Breast epithelium (tissue), 4 donors: ENCODE results near the gene TTLL1. TPM values are rescaled to one million over a fixed set of nuclear protein-coding genes. Genes with fewer than 3 reads are reported as not detected.

Experiments used
- DNase-seq, 2 donors: peaks; one replicate each; pipeline ENCODE4 v3.0.0-alpha.2; 2019; ENCODE audit warnings: low spot score in 2 of 2
- H3K27ac ChIP-seq, 2 donors: fragments of 200-600 bp; sonication (generic) in 1 of 2; one replicate each; pipeline ENCODE4 v1.5.1; 2016 to 2019; ENCODE audit warnings: mild to moderate bottlenecking in 1 of 2
- H3K27me3 ChIP-seq, 2 donors: fragments of 200-600 bp; sonication (generic) in 1 of 2; one replicate each; pipeline versions ENCODE4 v1.5.1 to v1.6.0; 2017 to 2019; ENCODE audit warnings: control low read depth in 1 of 2, mild to moderate bottlenecking in 1 of 2
- H3K36me3 ChIP-seq: fragments of 200-600 bp; one replicate; pipeline ENCODE4 v1.5.1; 2019
- H3K4me1 ChIP-seq, 2 donors: fragments of 200-600 bp; sonication (generic); one replicate each; pipeline ENCODE4 v1.5.1; 2016 to 2019; ENCODE audit warnings: control low read depth in 1 of 2
- H3K4me3 ChIP-seq, 3 donors: fragments of 200-600 bp; sonication (generic); 1 replicate in 2 of 3; 2 replicates in 1 of 3; pipeline ENCODE4 v1.5.1; 2016 to 2019; ENCODE audit warnings: mild to moderate bottlenecking in 3 of 3, moderate library complexity in 2 of 3
- H3K9me3 ChIP-seq, 2 donors: fragments of 200-600 bp; sonication (generic) in 1 of 2; one replicate each; pipeline ENCODE4 v1.5.1; 2016 to 2019; ENCODE audit warnings: control low read depth in 1 of 2
- CTCF ChIP-seq, 3 donors: fragments of 450-650 bp; IDR thresholded peaks; one replicate each; pipeline ENCODE4 v1.5.1; 2016 to 2017; ENCODE audit warnings: antibody characterized with exemption in 3 of 3, mild to moderate bottlenecking in 3 of 3, moderate library complexity in 3 of 3
- POLR2A ChIP-seq: fragments of 450-650 bp; IDR thresholded peaks from one replicate; pipeline ENCODE4 v1.6.1; 2016; ENCODE audit warnings: antibody characterized with exemption, mild to moderate bottlenecking, moderate library complexity
- POLR2AphosphoS5 ChIP-seq, 3 donors: sonication (generic); formaldehyde crosslinking; IDR thresholded peaks; one replicate each; pipeline ENCODE4 v1.6.1; 2017; ENCODE audit warnings: antibody characterized with exemption in 3 of 3
- intact Hi-C: fragments of 100-400 bp; cut with DNase I; formaldehyde crosslinking; loops from one replicate; pipeline ENCODE4 v1.15.1; 2023; ENCODE audit warnings: low total_unique reads
- total RNA-seq, 3 donors: library from RNA; depleted of rRNA; stranded (reverse); fragments of >200 nt; gene quantifications; one replicate each; pipeline ENCODE4 v1.1.0, GENCODE V29; 2016

Gene TTLL1
- total RNA-seq, 3 donors from 2014 or later, result 4.6 to 6.4 (median 5.2) TPM

DNA sequence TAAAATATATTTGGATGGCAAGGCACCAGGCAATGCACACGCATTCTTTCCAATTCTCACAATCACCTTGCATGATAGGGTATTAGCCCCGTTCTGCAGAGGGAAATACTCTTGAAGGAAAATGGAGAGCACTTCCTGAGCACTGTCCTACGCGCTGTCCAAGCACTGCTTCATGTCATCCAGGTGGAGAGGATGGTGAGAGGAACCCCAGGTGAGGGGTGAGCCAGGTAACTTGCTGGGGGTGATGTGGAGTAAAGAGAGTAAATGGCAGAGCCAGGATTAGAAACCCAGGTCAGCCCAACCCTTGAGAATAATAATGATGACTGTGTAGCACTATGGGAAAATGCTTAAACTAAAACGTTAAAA is 73.5 kb downstream of the TTLL1 start:
- Histone ChIP-seq H3K9me3 (no peaks in the 10 kb centered on the region), H3K4me1 (peaks cover 0 to 4% of the 10 kb centered on the region in 2 donors), H3K27me3 (no peaks in the 10 kb centered on the region), H3K4me3 (peak overlapping the region; percentile 84 to 87 (median 85)), H3K27ac (peak overlapping the region; percentile 84 to 95), H3K36me3 (no peaks in the 10 kb centered on the region)
- no peak for DNase-seq
- TF ChIP-seq POLR2AphosphoS5 (IDR thresholded peaks at IDR 0.05) (no peak), CTCF (IDR thresholded peaks at IDR 0.05) (no peak), POLR2A (no peak)
- intact Hi-C loops, result loop anchor here (5.0 kb wide), 1 partner anchor 1623 kb away; no protein-coding TSS in a partner anchor

- Histone ChIP-seq H3K36me3 (no peaks in the 10 kb centered on the region), H3K4me3 (peak within 1 kb of the TSS; percentile 84 to 87 (median 85)), H3K9me3 (no peaks in the 10 kb centered on the region), H3K4me1 (peaks cover 0 to 4% of the 10 kb centered on the region in 2 donors), H3K27ac (peak within 1 kb of the TSS; percentile 84 to 95), H3K27me3 (no peaks in the 10 kb centered on the region)
- TF ChIP-seq POLR2AphosphoS5 (IDR thresholded peaks at IDR 0.05), result peak; percentile 94 to 99 (median 97)
- peak in 1 of 3 donors; percentile 9 for TF ChIP-seq CTCF (IDR thresholded peaks at IDR 0.05)
- TF ChIP-seq POLR2A, result peak; percentile 93
- intact Hi-C loops, result loop anchor here (5.0 kb wide), 1 partner anchor 1623 kb away; no protein-coding TSS in a partner anchor
- DNase-seq, result peak; percentile 100
These were observed 74.1 kb downstream of the TTLL1 start, which contains the start of gene PACSIN2 for GRCh38 chr22:43014869-43015676. PACSIN2 (minus strand) TSS chr22:43015149; CDS start chr22:42912080, 103,069 bp downstream.

DNA sequence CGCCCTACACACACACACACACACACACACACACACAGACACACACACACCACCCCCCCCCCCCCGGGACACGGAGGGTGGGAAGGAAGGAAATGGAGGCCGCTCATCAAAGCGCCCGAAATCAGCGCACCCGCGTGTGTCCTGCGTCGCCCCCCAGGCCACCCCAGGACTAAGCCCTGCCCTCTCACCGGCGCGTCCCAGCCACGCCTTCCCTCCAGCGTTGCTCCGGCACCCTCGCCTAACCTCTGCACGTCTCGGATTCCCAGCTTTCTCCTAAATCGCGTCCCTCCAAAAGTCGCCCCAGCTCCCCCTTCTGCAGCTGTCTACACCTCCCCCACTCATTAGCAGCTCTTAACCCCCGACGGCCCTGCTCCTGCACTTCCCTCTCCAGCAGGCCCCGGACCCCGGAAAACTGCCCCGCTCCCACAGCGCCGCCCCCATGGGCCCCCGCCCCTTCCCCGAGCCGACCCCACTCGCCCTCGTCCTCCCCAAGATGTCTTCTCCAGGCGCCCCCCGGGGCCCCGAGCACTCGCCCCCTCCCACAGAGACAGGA is 74.8 kb downstream of the TTLL1 start:
- Histone ChIP-seq H3K4me1 (peaks cover 1 to 4% of the 10 kb centered on the region in 2 donors), H3K9me3 (no peaks in the 10 kb centered on the region), H3K27me3 (no peaks in the 10 kb centered on the region), H3K4me3 (peak overlapping the region; percentile 84 to 87 (median 85)), H3K27ac (peak overlapping the region; percentile 84 to 95), H3K36me3 (no peaks in the 10 kb centered on the region)
- intact Hi-C loops, result no loop called here
- TF ChIP-seq POLR2A (no peak), CTCF (IDR thresholded peaks at IDR 0.05) (no peak), POLR2AphosphoS5 (IDR thresholded peaks at IDR 0.05) (no peak)
- DNase-seq, result peak; percentile 32 to 65

GRCh38 chr22:43013355-43014315 is 75.6 kb downstream of the TTLL1 start:
- Histone ChIP-seq H3K9me3 (no peaks in the 10 kb centered on the region), H3K4me1 (peaks cover 2 to 4% of the 10 kb centered on the region in 2 donors), H3K36me3 (no peaks in the 10 kb centered on the region), H3K4me3 (peak overlapping the region; percentile 84 to 87 (median 85)), H3K27me3 (no peaks in the 10 kb centered on the region), H3K27ac (peak overlapping the region; percentile 84 to 95)
- peak in 1 of 2 donors; percentile 59 for DNase-seq
- TF ChIP-seq CTCF (IDR thresholded peaks at IDR 0.05) (no peak), POLR2AphosphoS5 (IDR thresholded peaks at IDR 0.05) (no peak), POLR2A (no peak)
- intact Hi-C loops, result no loop called here
